KG1 (cell line): Measurements from ENCODE around the gene LRRC4C.

Experiments
- DNase-seq: peaks from one replicate; lab custom pipeline; 2025; lab: John Stamatoyannopoulos, UW

Gene LRRC4C

GRCh38 chr11:41250408-41250935, 209.0 kb downstream of the LRRC4C start:
- no peak for DNase-seq

DNA sequence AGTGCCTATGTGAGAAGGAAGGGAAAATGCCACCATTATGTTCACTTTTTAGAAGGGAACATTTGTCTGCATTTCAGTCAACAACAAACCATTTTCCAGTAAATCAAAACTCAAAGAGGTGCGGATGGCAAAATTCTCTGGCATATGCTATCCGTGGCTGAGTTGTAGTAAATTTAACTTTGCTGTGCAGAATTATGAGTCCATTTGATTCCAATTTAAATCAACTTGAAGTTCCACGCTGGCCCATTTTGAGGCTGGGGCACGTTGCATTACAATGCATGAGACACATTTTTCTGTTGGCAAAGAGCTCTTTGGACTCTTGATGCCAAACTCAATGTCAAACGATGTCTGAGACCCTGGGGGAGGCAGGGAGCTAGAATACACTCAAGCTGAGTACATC, 211.8 kb downstream of the LRRC4C start:
- DNase-seq = no peak

- no peak for DNase-seq
Measured at GRCh38 chr11:41246399-41246745, 213.1 kb downstream of the LRRC4C start.

- DNase-seq = no peak
Measured at GRCh38 chr11:41245704-41246398, 213.6 kb downstream of the LRRC4C start.

GRCh38 chr11:41245184-41245583, 214.3 kb downstream of the LRRC4C start:
- no peak for DNase-seq

DNA sequence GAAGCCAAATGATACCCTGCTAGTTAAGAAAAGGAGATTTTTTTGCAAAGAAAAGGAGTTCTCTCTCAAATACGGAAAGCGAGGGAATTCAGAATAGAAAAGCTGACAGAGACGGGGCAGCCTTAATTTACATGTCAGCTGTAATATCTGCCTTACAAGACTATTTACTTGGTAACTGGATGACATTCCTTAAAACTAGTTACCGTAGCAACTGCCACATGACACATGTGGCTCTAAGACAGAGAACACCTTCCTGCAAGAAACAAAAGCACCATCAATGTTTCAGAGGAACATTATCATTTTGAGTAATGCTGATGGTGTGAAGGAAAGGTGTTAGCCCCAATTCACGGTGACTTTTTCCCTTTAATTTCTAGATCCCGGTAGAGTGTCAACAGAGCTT, 222.1 kb downstream of the LRRC4C start:
- no peak for DNase-seq

DNA sequence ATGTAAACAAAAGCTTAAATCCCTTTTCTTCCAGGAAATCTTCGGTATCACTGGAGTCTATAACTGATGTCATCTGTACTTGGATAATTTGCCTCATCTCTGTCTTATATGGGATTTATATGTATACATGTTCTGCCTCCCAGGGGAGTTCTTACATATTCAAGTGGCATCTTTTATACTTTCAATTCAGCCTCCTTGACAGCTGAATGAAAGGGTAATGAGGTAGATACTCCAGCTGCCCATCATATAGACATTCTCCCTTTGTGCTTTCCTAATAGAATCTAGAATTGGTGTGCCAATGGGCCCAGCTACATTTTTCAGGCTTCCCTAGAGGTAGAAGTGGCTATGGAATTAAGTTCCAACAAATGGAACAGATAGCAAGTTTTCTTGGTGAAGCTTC, 223.8 kb downstream of the LRRC4C start:
- DNase-seq = no peak

DNA sequence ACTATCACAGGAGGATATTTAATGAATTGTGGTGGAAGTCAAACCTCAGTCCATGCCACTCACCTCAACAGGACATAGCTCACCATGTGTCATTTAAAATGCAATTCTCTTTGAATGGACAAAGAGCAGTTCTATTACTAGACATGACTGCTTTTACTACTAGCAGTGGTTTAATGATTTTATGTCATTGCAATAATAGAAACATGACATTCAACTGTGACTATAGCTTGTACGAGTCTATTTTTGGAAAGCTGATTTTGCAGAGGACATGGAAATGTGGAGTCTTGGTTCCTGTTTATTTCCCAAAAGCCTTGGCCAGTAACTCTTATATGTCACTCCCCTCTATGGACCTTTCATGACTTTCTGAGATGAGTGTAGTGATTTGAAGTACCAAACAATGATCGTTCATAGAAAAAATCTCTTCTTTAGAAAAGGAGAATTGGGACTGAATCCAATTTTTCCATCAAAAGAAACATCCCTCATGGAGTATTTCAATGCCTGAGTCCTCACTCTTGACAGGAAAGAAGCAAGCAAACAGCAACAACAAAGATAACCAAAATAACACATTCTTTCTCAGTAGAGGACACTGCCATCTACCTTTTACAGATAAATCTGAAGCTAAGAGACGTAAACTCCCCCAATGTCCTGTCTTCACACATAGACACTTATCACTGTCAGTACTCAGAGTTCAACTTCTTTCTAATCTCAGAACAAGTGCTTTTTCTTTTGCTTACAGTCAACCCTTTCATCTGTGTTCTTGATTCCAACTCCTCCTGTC, 233.4 kb downstream of the LRRC4C start:
- no peak for DNase-seq

DNA sequence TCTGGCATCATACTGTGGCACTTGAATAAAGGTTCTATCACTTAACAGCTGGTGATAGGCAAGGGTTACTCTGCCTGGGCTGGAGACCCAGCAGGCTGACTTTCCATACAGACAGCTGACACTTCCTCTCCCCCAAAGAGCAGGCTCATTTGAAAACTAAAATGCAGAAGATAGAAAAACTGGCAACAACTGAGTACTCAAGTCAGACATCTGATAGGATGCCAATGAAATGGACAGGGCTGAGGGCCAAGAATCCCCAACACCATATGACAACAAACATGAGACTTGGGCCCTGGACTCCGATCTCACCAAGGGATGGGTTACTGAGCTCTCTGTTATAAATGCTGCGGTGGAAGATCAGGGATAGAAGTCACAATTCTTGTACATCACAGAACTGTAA, 237.2 kb downstream of the LRRC4C start:
- DNase-seq = no peak

- DNase-seq = no peak
Measured at GRCh38 chr11:41206388-41206787, 253.1 kb downstream of the LRRC4C start.

DNA sequence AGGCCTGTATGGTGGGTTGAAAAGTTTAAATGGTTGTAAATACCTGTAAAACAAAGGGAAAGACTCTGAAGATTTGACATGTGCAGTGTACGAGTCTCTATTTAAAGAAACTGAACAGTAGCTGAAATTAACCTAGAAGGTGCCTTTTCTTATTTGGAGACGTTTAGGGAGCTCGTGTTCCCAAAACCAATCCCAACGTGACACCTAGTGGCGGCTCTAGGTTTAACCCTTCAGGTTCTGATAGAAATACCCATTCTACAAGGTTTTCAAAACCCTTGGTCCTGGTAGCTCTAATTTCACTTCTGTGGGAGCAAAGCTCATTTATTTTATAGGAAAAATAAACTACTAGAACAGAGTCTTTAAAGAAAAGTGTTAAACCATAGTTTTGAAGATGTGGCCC, 258.3 kb downstream of the LRRC4C start:
- no peak for DNase-seq

DNA sequence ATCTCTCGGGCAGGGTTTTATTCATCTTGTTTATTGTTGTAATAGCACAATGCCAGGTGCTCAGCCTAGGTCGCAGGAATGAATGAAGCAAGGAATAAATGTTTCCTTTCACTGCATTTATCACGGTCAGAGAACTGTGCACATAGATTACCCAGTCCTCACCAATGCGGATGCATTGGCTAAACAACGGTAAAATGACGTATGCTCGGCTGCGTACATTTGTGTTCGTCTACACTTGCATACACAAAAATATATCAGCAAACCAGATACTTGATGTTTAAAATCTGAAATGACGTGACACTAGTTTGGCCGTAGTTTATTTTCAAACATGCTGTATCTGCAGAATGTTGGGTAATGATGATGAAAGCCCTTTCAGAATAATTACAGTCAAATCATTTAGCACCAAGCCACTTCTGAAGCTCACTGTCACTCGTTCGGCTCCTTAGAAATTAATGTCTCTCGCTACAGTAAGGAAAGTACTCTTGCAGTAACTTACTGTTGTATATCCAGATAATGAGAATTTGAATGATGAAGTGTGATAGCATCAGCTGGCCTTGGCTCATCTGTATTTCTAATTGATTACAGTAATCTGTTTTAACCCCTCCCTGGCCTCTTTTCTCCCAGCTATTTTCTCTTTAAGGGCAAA, 268.9 kb downstream of the LRRC4C start:
- no peak for DNase-seq

DNA sequence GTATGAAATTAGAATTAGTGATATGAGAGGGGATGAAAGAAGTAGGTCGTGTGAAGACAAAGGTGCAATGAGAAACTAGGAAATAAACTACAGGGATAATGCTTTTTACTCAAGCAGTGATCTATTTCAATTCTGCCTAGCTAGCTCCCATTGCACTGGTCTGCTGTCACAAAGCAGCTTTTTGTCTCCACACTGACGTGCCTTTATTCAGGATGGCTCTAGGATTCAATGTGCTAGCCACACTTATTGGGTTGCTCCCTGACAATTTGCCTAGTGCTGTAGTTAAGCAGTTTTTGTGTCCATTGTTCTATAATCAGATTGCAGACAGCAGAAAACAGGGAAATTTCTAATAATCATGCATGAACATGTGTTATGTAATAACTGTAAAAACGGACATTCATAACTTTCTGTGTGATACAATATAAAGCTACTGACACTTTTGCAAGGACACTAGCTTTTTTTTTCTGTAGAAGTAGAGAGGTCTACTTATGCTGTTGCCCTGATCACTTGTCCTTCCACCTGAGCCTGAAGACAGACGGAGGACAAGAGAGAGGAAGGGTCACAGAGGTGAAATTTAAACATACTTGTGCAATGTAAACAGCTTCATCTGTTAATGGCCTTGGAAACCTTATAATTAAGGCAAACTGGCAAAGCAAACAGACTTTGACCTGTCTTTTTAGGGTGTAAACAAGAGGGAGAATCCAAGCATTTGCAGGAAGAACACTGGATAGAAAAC, 269.6 kb downstream of the LRRC4C start:
- no peak for DNase-seq

DNA sequence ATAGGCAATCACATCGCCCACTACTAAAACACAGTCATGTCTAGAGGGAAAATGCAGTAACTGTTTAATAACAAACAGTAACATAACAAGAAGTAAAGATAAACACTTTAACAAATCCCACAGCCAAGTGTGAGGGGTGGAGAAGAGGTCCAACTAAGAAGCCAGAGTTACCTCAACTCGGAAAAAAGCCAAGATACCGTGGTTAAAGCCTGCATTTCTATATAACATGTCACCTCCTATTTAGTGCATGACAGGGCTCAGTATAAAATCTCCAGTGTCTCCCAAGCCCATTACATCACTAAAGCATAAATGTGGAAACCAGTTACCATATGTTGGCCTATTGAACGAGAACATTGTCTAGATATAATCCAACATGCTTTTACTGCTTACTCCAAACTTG, 281.7 kb downstream of the LRRC4C start:
- DNase-seq = no peak

DNA sequence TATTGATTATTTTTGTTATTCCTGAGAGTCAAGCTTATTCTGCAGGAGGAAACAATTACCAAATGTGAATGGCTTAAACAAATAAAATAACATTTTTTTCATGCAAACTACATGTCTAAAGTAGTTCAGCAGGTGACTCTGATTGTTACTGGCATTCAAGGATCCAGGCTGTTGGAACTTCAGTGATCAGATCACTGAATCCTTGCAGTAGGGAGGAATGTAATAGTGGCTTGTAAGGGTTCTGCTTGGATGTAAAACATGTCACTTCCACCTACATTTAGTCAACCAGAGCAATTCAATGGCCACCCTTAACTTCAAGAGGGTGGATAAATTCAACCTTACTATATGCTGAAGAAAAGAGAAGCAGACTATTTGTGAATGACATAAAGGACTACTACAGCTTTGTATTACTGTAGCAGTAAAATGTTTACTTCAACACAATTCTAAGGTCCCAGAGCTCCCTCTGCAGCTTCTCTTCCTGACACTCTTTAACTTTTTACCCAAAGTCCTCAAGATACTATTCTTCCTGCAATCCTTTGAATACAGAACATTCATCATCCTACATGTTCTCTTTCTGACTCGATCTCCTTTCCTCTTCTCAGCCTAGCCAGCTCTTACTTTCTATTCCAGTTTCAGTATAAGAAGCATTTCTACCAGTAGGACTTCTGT, 284.0 kb downstream of the LRRC4C start:
- DNase-seq = no peak

DNA sequence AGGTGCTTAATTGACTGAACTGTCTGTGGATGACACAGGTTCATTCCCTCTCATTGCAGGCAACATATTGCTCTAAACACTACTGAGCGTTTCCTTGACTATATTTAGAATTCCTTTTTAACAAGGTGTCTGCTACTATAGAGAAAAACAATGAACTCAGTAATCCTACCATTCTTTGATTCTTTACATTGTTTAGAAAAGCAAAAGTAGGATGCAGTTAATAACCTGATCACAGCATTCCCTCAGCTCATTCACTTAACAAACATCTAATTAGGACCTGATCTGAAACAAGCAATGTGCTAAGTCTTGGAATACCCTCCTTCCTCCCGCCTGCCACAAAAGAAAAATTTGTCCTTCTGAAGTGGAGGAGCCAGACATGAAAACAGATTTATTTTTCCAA, 313.1 kb downstream of the LRRC4C start:
- no peak for DNase-seq

DNA sequence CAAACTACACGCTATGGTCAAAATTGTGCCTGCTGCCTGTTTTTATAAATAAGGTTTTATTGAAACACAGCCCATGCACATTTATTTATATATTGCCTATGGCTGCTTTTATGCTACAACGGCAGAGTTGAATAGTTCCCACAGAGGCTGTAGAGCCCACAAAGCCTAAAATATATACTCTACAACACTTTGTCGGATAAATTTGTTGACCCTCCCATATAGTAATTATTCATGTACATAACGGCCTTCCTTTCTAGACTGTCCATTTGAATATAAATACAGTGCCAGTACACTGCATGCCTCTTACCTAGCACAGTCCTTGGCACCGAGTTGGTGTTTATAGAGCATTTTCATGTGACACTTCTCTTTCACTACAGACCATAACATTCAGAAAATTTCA, 314.0 kb downstream of the LRRC4C start:
- no peak for DNase-seq

DNA sequence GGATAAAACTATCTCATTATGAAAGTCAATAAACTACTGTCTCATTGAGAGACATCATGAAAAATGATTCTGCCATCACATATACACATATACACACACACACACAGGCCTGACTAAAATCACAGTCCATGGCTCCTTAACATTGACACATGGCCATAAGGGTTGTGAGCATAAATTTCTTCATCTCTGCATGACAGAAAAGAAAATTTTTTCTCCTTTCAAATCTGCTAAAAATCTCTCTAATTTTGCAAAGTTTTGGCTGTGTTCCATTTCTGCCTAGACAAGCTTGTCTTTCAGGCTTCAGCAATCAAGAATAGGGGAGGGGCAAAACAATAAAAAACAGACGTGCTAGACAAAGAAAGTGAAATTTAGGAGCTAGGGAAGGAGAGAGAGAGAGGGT, 324.5 kb downstream of the LRRC4C start:
- no peak for DNase-seq

DNA sequence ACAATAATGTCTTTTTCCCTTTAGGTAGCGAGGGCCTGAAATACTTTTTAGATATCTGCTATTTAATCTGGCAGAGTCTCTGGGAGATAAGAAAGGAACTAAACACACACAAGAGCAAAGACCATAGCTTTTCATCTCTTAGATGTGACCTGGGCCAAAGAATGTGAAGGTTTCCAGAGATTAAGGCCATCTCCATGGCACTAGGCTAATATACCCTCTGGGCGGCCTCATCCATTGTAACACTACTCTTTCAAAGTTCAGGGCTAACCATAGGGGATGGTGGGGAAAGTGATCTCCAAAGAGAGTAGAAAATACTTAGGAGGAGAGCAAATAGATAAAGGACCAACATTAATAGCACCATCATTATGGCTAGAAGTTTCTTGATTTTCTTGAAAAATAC, 326.4 kb downstream of the LRRC4C start:
- DNase-seq = no peak

GRCh38 chr11:41121600-41121999, 337.9 kb downstream of the LRRC4C start:
- no peak for DNase-seq

- DNase-seq = no peak
Measured at GRCh38 chr11:41119484-41119883, 340.0 kb downstream of the LRRC4C start.

- no peak for DNase-seq
Measured at GRCh38 chr11:41118521-41118920, 340.9 kb downstream of the LRRC4C start.
